Measurements from ENCODE around the gene C20orf204.
A peak's percentile ranks its signal among the peaks of the same experiment; 100 is the strongest.

Gene C20orf204

GRCh38 chr20:64072498-64073063 is 36.6 kb downstream of the C20orf204 start:
- no peak for DNase-seq

DNA sequence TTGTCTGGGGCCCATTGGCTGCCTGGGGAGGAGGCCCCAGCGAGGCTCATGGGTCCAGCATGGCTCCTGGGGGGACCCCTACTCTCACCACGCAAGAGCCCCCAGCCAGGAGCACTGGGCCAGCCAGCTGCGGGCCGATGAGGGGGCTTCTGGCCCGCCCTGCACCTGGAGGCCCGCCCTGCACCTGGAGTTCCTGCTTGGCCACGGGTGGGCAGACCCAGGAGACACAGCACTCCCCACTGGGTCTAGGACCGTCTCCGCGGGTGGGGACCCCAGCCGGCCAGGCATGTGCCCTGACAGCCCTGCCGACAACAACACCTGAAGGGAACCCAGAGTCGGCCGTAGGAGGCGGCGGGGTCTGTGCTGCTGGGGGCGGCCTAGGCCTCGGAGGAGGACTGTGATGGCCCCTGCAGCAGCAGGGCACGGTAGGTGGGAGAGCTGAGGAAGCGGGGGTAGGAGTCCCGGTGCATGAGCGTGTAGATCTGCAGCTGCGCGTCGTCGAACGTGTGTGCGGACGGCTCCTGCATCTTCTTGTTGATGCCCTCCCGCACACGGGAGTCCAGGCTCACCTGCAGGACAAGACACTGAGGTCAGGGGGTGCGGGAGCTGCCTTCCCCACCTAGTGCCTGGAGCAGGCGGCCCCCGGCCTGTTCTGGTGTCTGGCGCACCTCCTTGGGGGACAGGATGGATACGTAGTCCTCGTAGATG is 37.6 kb downstream of the C20orf204 start:
- no peak for DNase-seq

DNA sequence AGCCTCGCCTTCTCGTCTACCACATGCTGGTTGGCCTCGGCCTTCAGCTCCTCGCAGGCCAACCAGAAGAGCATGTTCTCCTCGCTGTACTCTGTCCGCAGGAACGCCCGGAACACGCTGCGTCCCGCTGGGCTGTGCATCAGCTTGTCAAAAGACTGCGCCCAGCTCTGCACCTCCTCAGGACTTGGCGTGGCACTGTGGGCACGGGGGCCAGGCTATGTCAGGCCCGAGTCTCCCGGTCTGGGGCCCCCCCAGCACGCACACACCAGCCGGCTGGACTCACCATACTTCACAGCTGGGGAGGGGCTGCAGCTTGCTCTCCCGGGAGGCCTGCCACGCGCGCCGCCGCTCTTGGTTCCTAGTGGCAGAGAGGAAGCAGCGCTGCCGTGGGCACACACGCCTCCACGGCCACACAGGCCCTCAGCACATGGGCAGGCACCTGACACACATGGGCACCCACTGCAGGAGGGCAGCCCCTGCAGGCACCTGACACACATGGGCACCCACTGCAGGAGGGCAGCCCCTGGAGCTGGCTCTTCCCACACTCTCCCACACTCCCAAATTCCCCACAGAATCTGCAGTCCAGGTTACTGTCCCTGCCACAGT is 38.3 kb downstream of the C20orf204 start:
- no peak for DNase-seq

GRCh38 chr20:64074963-64075362 is 39.0 kb downstream of the C20orf204 start:
- DNase-seq = no peak

- no peak for DNase-seq
These were observed 39.6 kb downstream of the C20orf204 start for GRCh38 chr20:64075556-64075955.

- DNase-seq = no peak
These were observed 40.3 kb downstream of the C20orf204 start for GRCh38 chr20:64076061-64076997.

DNA sequence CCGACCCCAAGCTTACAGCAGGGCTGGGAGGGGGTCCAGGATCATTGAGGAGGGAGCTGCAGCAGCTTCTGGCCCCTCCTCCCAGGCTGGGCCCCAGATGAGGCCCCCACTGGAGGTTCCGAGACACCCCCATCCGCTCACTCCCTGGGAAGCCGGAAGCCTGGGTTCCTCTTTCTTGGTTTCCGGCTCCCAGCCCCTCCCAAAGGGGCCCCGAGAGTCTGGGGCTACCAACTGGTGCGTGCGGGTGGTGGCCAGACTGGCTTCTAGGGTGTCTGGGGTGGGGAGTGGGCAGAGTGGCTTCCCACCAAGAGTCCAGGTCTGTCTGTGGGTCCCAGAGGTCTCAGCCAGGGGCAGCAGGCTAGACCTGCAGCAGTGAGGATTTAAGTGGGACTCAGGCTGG is 41.1 kb downstream of the C20orf204 start:
- DNase-seq = peak; percentile 63

GRCh38 chr20:64077541-64077875 is 41.5 kb downstream of the C20orf204 start:
- no peak for DNase-seq

DNA sequence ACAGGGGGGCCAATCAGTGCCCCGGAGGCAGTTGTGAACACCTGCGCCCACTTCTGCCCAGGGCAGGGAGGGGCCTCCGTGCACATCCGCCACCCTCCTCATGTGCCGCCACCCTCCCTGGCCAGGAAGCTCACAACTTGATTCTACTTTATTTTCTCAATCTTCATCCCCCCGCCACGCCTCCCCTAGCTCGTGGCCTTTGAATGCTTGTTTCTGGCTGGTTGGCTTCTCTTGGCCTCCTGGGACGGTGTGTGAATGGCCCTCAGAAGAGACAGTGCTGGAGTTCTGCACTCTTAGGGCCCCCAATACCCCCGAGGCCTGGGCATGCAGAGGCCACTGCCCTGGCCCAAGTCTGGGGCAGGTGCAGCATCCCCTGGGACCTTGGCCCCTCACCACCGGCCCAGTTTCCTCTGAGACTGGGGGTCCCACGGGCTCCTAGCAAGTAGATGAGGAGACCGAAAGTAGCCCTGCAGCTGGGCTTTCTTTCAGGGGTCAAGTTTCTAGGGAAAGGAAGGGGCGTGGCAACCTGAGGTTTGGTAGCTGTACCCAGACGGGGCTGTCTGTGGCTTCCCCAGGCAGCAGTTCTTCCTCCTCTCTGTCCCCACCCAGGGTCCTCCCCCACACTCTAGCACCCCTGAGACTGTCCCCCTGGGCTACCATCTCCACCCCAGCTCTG is 42.0 kb downstream of the C20orf204 start:
- peak; percentile 74 for DNase-seq

GRCh38 chr20:64078934-64079272 is 42.9 kb downstream of the C20orf204 start:
- no peak for DNase-seq

GRCh38 chr20:64079273-64080012 is 43.5 kb downstream of the C20orf204 start, which contains the start of gene RGS19:
RGS19 (minus strand) TSS chr20:64079518; CDS start chr20:64076886, 2,632 bp downstream.
- DNase-seq = peak; percentile 79

DNA sequence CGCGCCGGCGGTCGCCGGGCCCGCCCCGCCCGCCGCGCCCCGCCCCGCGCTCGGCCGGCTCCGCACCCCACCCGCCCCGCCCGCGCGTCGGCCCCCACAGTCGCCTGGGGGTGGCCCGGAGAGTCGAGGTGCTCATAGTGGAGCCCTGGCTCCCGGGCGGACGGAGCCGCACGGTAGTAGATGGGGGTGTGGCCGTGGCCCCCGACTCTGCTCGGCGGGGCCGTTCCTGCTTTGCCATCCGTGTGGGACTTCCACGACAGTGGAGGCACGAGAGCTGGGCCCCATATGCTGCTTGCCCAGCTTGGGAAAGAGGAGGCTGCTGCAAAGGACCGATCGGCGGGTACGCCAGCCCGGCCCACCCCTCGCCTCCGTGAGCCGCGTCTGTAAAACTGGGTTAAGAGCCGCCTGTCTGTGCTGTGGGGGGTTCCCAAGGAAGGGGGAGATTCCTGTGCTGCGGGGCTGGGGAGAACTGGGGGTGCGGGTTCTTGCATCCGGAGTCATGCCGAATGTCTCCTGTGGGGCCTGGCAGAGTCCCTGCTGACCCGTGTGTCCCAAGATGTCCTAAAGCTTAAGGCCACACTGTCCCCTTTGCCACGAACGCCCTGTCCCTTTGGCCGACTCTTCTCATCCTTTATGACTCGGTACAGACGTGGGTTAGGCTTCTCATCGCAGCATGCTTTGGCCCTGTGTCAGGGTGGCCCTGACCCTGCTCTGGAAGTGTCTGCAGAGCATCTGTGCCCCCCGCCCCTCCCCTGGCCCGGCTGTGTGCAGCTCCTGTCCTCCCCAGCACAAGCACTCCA is 44.2 kb downstream of the C20orf204 start, which contains the start of gene OPRL1:
OPRL1 (plus strand) TSS at position 70 of the 800 bp plus-strand sequence. CDS start 12,639 bp downstream, outside the sequence.
- no peak for DNase-seq

DNA sequence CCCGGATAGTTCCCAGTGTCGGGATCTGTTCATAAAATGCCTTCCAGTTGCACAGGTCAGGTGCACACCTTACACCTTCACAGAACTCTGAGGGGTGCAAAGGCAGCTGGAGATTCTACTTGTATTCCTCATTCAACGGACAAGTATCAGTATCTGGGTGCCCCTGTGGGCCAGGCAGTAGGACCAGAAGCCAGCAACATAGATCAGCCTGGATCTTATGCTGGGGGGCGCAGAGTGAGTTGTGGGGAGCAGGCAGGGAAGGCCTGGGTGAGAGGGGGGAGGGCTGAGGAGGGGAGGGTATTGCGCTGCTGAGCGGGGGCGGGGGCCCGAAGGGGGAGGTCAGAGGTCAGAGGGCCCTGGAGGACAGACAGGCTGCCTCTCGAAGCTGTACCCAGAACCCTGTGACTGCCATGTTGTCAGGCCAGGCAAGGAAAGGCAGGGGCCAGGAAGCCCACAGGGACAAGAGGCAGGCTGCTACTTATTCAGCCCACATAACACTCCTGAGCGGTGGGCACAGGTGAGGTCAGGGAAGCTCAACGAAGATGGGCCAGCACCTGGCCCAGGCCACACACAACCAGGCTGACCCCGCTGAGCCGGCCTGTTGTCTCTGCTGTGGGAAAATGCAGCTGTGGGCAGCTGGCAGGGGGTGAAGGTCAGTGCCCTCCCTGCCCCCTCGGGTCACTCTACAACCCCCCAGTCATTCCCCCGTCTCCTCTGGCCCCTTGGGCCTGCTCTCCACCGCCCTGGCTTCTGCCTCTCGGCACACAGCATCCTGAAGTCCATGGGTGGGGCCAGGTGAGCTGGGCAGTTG is 45.0 kb downstream of the C20orf204 start:
- DNase-seq = no peak

DNA sequence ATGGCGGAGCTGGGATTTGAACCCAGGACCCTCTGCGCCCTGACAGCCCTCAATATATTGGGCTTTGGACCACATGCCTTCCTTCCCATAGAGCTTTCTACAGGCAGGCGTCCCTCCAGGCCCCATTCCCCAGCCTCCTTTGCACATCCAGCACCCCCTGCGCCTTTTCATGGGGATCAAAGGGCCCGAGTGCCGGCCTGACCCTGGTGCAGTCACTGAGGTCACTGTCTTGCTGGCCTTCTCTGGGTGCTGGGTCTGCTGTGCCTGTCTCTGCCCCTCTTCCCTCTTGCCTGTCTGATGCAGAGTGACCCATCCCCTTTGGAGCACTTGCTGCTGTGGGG is 45.6 kb downstream of the C20orf204 start:
- no peak for DNase-seq

GRCh38 chr20:64082126-64082731 is 46.2 kb downstream of the C20orf204 start:
- no peak for DNase-seq

GRCh38 chr20:64082820-64083377 is 46.9 kb downstream of the C20orf204 start:
- DNase-seq = no peak

DNA sequence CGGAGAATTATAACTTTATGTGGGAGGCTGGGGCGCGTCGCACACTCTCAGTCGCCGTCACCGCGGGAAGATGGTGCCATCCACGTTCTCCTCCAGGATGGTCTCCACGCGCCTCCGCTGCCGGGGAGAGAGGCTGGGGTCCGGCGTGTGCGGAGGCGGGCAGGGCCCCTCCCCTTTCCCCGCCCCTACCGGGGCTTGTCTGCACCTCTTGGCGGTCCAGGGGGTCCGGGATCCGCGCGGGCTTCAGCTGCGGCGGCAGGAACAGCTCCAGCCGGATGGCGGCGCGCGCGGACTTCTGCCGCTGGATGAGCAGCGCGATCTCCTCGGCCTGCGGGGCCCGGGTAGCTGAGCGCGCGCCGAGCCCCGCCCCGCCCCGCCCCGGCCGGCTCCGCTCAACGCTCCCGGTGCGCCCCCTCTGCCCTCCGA is 47.4 kb downstream of the C20orf204 start:
- DNase-seq = peak; percentile 74

DNA sequence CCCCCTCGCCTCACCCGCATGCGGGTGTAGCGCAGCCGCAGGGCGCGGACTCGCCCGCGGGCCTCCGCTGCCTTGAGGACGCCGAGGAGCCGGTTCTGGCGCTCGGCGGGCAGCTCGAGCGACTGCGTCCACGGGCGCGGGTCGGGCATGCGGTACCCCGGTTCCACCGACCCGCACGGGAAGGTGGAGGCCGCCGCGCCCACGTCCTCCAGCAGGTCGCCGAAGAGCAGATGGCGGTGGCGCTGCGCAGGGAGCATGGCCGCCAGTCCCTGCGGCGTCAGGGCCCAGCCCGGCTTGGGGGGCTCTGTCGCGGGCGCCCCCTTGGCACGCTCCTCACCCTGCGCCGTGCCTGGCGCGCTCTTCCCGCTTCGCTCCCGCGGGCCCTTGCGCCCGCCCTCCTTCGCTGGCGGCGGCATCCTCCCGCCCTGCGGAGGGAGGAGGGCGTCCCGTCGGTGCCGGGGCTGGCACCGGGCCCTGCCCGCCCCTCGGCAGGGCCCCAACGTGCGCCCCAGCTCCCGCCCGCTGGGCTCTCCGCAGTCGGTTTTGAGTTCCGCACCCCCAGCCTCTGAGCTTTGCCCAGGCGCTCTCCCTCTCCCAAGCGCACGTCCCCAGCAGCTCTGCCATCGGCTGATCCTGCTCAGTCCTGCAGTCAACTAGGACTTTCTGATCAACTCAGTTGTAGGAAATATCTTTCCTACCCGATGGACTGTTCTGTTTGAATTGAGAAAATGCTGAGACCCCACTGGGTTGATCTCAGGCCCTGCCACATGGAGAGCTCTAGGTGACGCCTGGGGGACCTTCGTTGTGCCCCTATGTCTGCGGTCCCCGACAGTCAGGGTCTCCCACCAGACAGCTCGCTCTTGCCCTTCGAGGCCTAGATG is 48.1 kb downstream of the C20orf204 start, which contains the start of gene LKAAEAR1:
LKAAEAR1 (minus strand) TSS at position 595 of the 881 bp plus-strand sequence; CDS start at position 416, 179 bp downstream.
- DNase-seq = no peak
